Measurements from ENCODE around the gene PACS2. TPM values are rescaled to one million over a fixed set of nuclear protein-coding genes. Genes with fewer than 3 reads are reported as not detected.

PACS2 gene
- total RNA-seq, 2 experiments from 2014 or later: 26.7 to 30.4 TPM

DNA sequence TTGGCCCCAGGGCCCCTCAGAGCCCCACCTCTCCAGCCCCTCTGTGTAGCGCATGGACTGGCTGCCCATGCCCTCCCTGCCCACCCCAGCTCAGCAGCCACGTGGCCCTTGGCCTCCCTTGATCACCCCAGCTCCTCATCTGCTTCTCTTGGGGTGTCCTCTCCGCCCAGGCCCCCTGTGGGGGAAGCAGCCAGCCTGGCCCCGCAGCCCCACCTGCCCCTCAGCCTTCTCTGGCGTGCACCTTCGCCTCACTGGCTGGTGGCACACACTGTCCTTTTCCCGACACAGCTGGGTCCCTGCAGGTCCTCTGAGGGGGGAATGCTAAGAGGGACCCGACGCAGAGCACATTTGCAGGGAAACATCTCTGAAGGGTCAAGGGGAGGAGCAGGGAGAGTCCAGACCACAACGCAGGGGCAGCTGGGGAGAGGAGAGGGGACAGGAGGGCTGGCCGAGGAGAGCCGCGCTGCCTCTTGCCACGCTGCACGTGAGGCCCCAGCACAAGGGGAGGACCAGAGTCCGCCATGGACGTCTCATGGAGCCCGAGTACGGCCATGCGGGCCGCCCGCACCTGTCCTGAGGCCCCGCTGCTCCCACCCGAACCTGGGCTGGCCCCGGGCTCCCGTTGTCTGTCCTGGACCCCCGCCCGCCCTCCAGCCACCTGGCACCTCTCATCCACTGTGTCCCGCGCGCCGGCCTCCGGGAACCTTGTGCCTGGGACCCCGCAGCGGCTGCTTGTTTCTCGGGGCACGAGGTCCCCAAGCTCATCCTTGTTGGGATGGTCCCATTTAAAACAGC lies 36.1 kb downstream of the PACS2 start:
- POLR2A ChIA-PET: no interaction called here
- Mint-ChIP-seq H3K4me3 (no peak overlapping the region), H3K27me3 (no peaks in the 10 kb centered on the region), H3K9me3 (peaks cover under 1% of the 10 kb centered on the region), H3K27ac (no peak overlapping the region), H3K36me3 (ENCODE audit: low read depth) (no peaks in the 10 kb centered on the region), H3K4me1 (ENCODE audit: low read depth) (peaks cover 2% of the 10 kb centered on the region)
- intact Hi-C loops (cut with micrococcal nuclease): loop anchor here (5.0 kb wide), 2 partner anchors 148 to 258 kb away; no protein-coding TSS in a partner anchor
- CTCF ChIA-PET: interaction anchor here (0.9 to 2.1 kb wide), 6 partner anchors 8 to 261 kb away, joined by 3 to 17 read pairs (median 6); no protein-coding TSS in a partner anchor
- DNase-seq: no peak
- no peak for ATAC-seq
- TF ChIP-seq, protein P1, sequence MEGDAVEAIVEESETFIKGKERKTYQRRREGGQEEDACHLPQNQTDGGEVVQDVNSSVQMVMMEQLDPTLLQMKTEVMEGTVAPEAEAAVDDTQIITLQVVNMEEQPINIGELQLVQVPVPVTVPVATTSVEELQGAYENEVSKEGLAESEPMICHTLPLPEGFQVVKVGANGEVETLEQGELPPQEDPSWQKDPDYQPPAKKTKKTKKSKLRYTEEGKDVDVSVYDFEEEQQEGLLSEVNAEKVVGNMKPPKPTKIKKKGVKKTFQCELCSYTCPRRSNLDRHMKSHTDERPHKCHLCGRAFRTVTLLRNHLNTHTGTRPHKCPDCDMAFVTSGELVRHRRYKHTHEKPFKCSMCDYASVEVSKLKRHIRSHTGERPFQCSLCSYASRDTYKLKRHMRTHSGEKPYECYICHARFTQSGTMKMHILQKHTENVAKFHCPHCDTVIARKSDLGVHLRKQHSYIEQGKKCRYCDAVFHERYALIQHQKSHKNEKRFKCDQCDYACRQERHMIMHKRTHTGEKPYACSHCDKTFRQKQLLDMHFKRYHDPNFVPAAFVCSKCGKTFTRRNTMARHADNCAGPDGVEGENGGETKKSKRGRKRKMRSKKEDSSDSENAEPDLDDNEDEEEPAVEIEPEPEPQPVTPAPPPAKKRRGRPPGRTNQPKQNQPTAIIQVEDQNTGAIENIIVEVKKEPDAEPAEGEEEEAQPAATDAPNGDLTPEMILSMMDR (IDR thresholded peaks at IDR 0.05): no peak

DNA sequence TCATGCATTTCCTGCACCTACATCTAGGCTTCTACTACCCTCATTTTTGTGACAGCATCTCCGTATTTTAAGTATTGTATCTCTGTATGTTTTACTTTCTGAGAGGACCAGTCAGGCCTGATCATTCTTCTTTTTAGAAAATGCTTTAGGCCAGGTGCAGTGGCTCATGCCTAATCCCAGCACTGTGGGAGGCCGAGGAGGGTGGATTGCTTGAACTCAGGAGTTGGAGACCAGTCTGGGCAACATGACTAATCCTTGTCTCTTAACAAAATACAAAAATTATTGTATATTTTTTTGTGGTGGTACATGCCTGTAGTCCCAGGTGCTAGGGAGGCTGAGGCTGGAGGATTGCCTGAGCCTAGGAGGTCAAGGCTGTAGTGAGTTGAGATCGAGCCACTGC lies 36.9 kb downstream of the PACS2 start:
- Mint-ChIP-seq H3K4me1 (ENCODE audit: low read depth) (peaks cover 2% of the 10 kb centered on the region), H3K27ac (no peak overlapping the region), H3K9me3 (no peaks in the 10 kb centered on the region), H3K27me3 (no peaks in the 10 kb centered on the region), H3K36me3 (ENCODE audit: low read depth) (no peaks in the 10 kb centered on the region), H3K4me3 (no peak overlapping the region)
- ChIA-PET POLR2A (no interaction called here), CTCF (interaction anchor here (0.6 to 2.1 kb wide), 20 partner anchors 9 to 376 kb away, joined by 3 to 17 read pairs (median 4); partner anchors contain the start of gene BTBD6)
- no peak for DNase-seq
- intact Hi-C loops (cut with micrococcal nuclease): loop anchor here (5.0 kb wide), 2 partner anchors 149 to 259 kb away; no protein-coding TSS in a partner anchor
- ATAC-seq: no peak
- TF ChIP-seq, protein P1 (IDR thresholded peaks at IDR 0.05): no peak

GRCh38 chr14:105351920-105352851 lies 37.6 kb downstream of the PACS2 start:
- H3K9me3 Mint-ChIP-seq: no peaks in the 10 kb centered on the region
- H3K27ac Mint-ChIP-seq: no peak overlapping the region
- CTCF ChIA-PET: interaction anchor here (0.5 to 2.1 kb wide), 32 partner anchors 8 to 377 kb away, joined by 3 to 17 read pairs (median 4); partner anchors contain the start of genes BTBD6 and PACS2
- H3K27me3 Mint-ChIP-seq: no peaks in the 10 kb centered on the region
- no peaks in the 10 kb centered on the region for H3K36me3 Mint-ChIP-seq (ENCODE audit: low read depth)
- DNase-seq: peak; percentile 94
- TF ChIP-seq, protein P1 (IDR thresholded peaks at IDR 0.05): peak; percentile 75
- no peak overlapping the region for H3K4me3 Mint-ChIP-seq
- ATAC-seq: peak; percentile 100
- POLR2A ChIA-PET: no interaction called here
- H3K4me1 Mint-ChIP-seq (ENCODE audit: low read depth): peaks cover 2% of the 10 kb centered on the region
- intact Hi-C loops (cut with micrococcal nuclease): loop anchor here (5.0 kb wide), 2 partner anchors 150 to 260 kb away; no protein-coding TSS in a partner anchor

DNA sequence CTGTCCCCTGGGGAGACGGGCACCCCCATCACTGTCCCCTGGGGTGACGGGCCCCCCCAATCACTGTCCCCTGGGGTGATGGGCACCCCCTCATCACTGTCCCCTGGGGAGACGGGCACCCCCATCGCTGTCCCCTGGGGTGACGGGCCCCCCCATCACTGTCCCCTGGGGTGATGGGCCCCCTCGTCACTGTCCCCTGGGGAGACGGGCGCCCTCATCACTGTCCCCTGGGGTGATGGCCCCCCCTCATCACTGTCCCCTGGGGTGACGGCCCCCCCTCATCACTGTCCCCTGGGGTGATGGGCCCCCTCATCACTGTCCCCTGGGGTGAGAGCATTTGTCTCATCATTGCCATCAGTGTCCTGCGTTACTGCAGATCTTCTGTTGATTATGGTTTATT lies 38.6 kb downstream of the PACS2 start:
- ChIA-PET POLR2A (no interaction called here), CTCF (no interaction called here)
- Mint-ChIP-seq H3K4me3 (no peak overlapping the region), H3K9me3 (no peaks in the 10 kb centered on the region), H3K27ac (no peak overlapping the region), H3K4me1 (ENCODE audit: low read depth) (peaks cover 2% of the 10 kb centered on the region), H3K36me3 (ENCODE audit: low read depth) (no peaks in the 10 kb centered on the region), H3K27me3 (no peaks in the 10 kb centered on the region)
- intact Hi-C loops (cut with micrococcal nuclease): loop anchor here (5.0 kb wide), 2 partner anchors 151 to 261 kb away; no protein-coding TSS in a partner anchor
- ATAC-seq (no peak), DNase-seq (no peak)
- TF ChIP-seq, protein P1 (IDR thresholded peaks at IDR 0.05): no peak

All from activated CD8-positive, alpha-beta T cell treated with anti-CD3 and anti-CD28 coated beads for 36 hours (primary cell).